BLaER1 (cell line): ENCODE results near the gene ISL1.
A peak's percentile ranks its signal among the peaks of the same experiment; 100 is the strongest.

ENCODE experiments used
- H3K27ac ChIP-seq: shearing (Covaris generic); formaldehyde crosslinking; 2 replicates; pipeline ENCODE4 v1.8.1; 2022
- H3K27me3 ChIP-seq: shearing (Covaris generic); formaldehyde crosslinking; 2 replicates; pipeline ENCODE4 v1.8.1; 2022
- H3K36me3 ChIP-seq: shearing (Covaris generic); formaldehyde crosslinking; 2 replicates; pipeline ENCODE4 v1.8.1; 2022
- H3K4me1 ChIP-seq: shearing (Covaris generic); formaldehyde crosslinking; 2 replicates; pipeline ENCODE4 v1.8.1; 2022
- H3K4me2 ChIP-seq: shearing (Covaris generic); formaldehyde crosslinking; 2 replicates; pipeline ENCODE4 v1.8.1; 2022
- H3K4me3 ChIP-seq: shearing (Covaris generic); formaldehyde crosslinking; 2 replicates; pipeline ENCODE4 v1.8.1; 2022
- H3K9ac ChIP-seq: shearing (Covaris generic); formaldehyde crosslinking; 2 replicates; pipeline ENCODE4 v1.8.1; 2022
- H3K9me3 ChIP-seq: shearing (Covaris generic); formaldehyde crosslinking; 2 replicates; pipeline ENCODE4 v1.8.1; 2022
- H4K20me1 ChIP-seq: shearing (Covaris generic); formaldehyde crosslinking; 2 replicates; pipeline ENCODE4 v1.8.1; 2022
- Cebpa-rat ChIP-seq: shearing (Covaris generic); IDR thresholded peaks from 2 replicates; pipeline ENCODE4 v1.8.1; 2022

The ISL1 gene

GRCh38 chr5:51377151-51378060 is 5.8 kb upstream of the ISL1 start:
- no peak overlapping the region for H3K4me2 ChIP-seq
- no peaks in the 10 kb centered on the region for H3K36me3 ChIP-seq
- TF ChIP-seq Cebpa-rat = no peak
- H3K9ac ChIP-seq = no peak overlapping the region
- no peak overlapping the region for H3K27ac ChIP-seq
- H3K4me3 ChIP-seq = no peak overlapping the region
- peaks cover 19% of the 10 kb centered on the region; the same call in 1 of the 2 replicates for H3K27me3 ChIP-seq
- no peaks in the 10 kb centered on the region for H4K20me1 ChIP-seq
- peaks cover 14% of the 10 kb centered on the region for H3K4me1 ChIP-seq
- peaks cover 13% of the 10 kb centered on the region for H3K9me3 ChIP-seq

DNA sequence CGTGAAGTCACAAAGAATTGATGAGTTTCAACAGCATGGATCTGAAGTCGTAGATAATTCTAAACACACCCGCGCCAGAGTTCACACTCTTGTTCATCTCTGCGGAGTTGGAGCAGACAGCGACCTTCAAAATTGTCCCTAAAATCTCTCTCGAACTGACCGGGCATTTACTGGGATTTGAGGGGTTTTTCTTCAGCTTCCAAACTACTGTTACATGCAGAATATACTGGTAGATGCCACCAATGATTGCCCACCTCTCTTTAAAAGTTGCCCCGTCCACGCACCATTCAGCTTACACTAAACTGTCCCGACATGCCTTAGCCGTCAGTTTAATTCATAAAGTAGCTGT is 5.2 kb upstream of the ISL1 start:
- no peak overlapping the region for H3K27ac ChIP-seq
- H3K27me3 ChIP-seq = peaks cover 19% of the 10 kb centered on the region; the same call in 1 of the 2 replicates
- no peak overlapping the region for H3K9ac ChIP-seq
- no peaks in the 10 kb centered on the region for H4K20me1 ChIP-seq
- H3K4me2 ChIP-seq = peak overlapping the region; percentile 59
- H3K9me3 ChIP-seq = peaks cover 19% of the 10 kb centered on the region
- TF ChIP-seq Cebpa-rat = no peak
- H3K4me1 ChIP-seq = peaks cover 14% of the 10 kb centered on the region
- no peak overlapping the region for H3K4me3 ChIP-seq
- H3K36me3 ChIP-seq = no peaks in the 10 kb centered on the region

- Histone ChIP-seq H3K4me2 (peak overlapping the region; percentile 59), H3K27ac (no peak overlapping the region), H3K9ac (no peak overlapping the region), H3K36me3 (no peaks in the 10 kb centered on the region), H3K4me3 (0 out of 2 replicates have a peak overlapping the region, but pooled peaks have one; percentile 25), H3K4me1 (peaks cover 14% of the 10 kb centered on the region), H3K9me3 (peaks cover 25% of the 10 kb centered on the region), H4K20me1 (no peaks in the 10 kb centered on the region), H3K27me3 (peaks cover 19% of the 10 kb centered on the region; the same call in 1 of the 2 replicates)
- TF ChIP-seq Cebpa-rat = no peak
Measured at GRCh38 chr5:51378448-51379330, 4.6 kb upstream of the ISL1 start.

- Histone ChIP-seq H3K27me3 (peaks cover 19% of the 10 kb centered on the region; the same call in 1 of the 2 replicates), H3K4me2 (peak overlapping the region; percentile 59), H4K20me1 (no peaks in the 10 kb centered on the region), H3K9ac (no peak overlapping the region), H3K36me3 (no peaks in the 10 kb centered on the region), H3K4me1 (peaks cover 14% of the 10 kb centered on the region), H3K4me3 (no peak overlapping the region), H3K27ac (no peak overlapping the region), H3K9me3 (peaks cover 32% of the 10 kb centered on the region)
- TF ChIP-seq Cebpa-rat = no peak
Measured at GRCh38 chr5:51379331-51379700, 3.9 kb upstream of the ISL1 start.

DNA sequence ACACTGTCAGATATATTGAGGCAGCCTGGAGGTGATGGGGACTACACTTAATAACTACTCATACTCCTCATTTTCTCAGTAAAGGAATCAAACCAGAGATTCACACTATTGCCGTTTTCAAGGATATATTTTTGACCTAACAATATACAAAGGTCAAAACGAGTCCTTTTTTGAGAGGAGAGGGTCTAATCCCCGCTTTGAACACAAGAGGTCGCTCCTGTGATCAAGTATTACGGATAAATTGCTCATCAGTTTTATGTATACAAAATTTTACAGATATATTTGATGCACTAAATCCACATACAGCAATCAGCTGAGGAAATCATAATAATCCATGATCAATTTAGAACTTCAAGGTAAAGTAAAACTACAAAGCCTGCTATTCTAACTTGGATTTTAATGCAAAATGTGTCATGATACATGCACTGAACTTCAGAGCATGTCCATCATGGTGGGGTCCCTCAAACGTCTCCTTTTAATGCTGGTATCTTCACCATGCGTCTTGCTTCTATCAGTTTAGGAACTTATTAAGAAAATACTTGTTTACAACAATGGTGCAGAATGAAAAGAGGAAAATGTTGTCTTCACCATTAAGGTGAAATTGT is 2.5 kb upstream of the ISL1 start:
- Histone ChIP-seq H3K27me3 (peaks cover 19% of the 10 kb centered on the region; the same call in 1 of the 2 replicates), H3K9me3 (peaks cover 32% of the 10 kb centered on the region), H3K4me1 (peaks cover 14% of the 10 kb centered on the region), H4K20me1 (no peaks in the 10 kb centered on the region), H3K27ac (no peak overlapping the region), H3K9ac (no peak overlapping the region), H3K4me3 (no peak overlapping the region), H3K36me3 (no peaks in the 10 kb centered on the region), H3K4me2 (no peak overlapping the region)
- no peak for TF ChIP-seq Cebpa-rat

GRCh38 chr5:51381761-51382474 is 1.3 kb upstream of the ISL1 start:
- H3K36me3 ChIP-seq = no peaks in the 10 kb centered on the region
- no peaks in the 10 kb centered on the region for H4K20me1 ChIP-seq
- TF ChIP-seq Cebpa-rat = no peak
- peaks cover 14% of the 10 kb centered on the region for H3K4me1 ChIP-seq
- H3K4me2 ChIP-seq = no peak overlapping the region
- peaks cover 19% of the 10 kb centered on the region; the same call in 1 of the 2 replicates for H3K27me3 ChIP-seq
- no peak overlapping the region for H3K4me3 ChIP-seq
- H3K9me3 ChIP-seq = peaks cover 32% of the 10 kb centered on the region
- no peak overlapping the region for H3K9ac ChIP-seq
- H3K27ac ChIP-seq = no peak overlapping the region

GRCh38 chr5:51382521-51383130 is 622 bp upstream of the ISL1 start:
- no peaks in the 10 kb centered on the region for H3K36me3 ChIP-seq
- no peak for TF ChIP-seq Cebpa-rat
- H3K9me3 ChIP-seq = peaks cover 32% of the 10 kb centered on the region
- peaks cover 19% of the 10 kb centered on the region; the same call in 1 of the 2 replicates for H3K27me3 ChIP-seq
- no peak overlapping the region for H3K9ac ChIP-seq
- no peak overlapping the region for H3K27ac ChIP-seq
- H4K20me1 ChIP-seq = no peaks in the 10 kb centered on the region
- peaks cover 14% of the 10 kb centered on the region for H3K4me1 ChIP-seq
- no peak overlapping the region for H3K4me3 ChIP-seq
- H3K4me2 ChIP-seq = no peak overlapping the region

DNA sequence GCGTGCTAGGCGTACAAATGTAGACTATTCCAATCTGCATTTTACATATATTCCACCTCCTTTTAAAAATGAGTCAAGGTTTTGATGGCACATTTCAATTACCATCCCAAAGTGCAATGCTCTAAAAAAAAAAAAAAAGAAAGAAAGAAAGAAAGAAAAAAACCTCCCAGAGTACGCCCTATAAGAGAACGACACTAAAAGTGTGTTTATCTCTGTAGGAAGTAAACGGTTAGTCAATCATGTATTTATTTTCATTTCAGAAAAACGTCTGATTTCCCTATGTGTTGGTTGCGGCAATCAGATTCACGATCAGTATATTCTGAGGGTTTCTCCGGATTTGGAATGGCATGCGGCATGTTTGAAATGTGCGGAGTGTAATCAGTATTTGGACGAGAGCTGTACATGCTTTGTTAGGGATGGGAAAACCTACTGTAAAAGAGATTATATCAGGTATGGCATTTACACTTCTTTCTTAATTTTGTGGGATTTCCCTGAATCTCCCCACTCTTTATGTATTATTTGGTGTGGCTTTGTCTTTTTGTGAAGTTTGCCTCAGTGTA is 1.1 kb downstream of the ISL1 start:
- Histone ChIP-seq H3K9ac (no peak overlapping the region), H4K20me1 (no peaks in the 10 kb centered on the region), H3K36me3 (no peaks in the 10 kb centered on the region), H3K9me3 (peaks cover 28% of the 10 kb centered on the region), H3K27ac (no peak overlapping the region), H3K27me3 (peaks cover 8% of the 10 kb centered on the region; the same call in 1 of the 2 replicates), H3K4me1 (peaks cover 3% of the 10 kb centered on the region), H3K4me3 (no peak overlapping the region), H3K4me2 (no peak overlapping the region)
- no peak for TF ChIP-seq Cebpa-rat

DNA sequence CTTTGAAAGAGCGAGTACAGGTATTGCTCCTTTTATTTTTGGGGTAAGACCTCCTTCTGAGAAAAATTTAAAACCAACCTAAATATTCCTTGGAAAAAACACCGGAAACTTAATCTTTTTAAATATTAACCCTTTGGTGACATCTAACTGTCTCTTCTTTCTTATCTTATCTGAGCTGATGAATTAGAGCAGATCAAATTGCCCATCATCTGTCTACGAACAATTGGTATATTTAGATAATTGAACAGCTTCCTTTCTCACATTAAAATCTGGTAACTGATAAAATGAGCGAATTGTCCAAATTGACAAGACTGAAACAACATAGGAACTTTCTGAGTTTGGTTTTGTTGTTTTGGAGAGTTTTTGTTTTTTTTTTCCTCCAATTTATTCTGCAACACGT is 2.0 kb downstream of the ISL1 start:
- Histone ChIP-seq H4K20me1 (no peaks in the 10 kb centered on the region), H3K4me1 (no peaks in the 10 kb centered on the region), H3K27ac (no peak overlapping the region), H3K4me2 (no peak overlapping the region), H3K9me3 (peaks cover 35% of the 10 kb centered on the region), H3K36me3 (no peaks in the 10 kb centered on the region), H3K4me3 (no peak overlapping the region), H3K9ac (no peak overlapping the region), H3K27me3 (peaks cover 5% of the 10 kb centered on the region; the same call in 1 of the 2 replicates)
- no peak for TF ChIP-seq Cebpa-rat
